GM18498 (cell line): ENCODE results near the gene ANKS1B.
"Not testable (repeated sequence)": the region's sequence is repeated elsewhere in the genome, so short reads cannot be mapped to it uniquely, and the experiment has no call there.

Source experiments
- ATAC-seq: cut with Tn5 transposase; IDR thresholded peaks from one replicate; pipeline ENCODE4 v1.9.1; 2021; ENCODE audit warnings: mild to moderate bottlenecking, moderate library complexity; ENCODE audit not compliant: unreplicated experiment

Gene ANKS1B

GRCh38 chr12:98980508-98980907 is 1004.2 kb downstream of the ANKS1B start:
- no peak for ATAC-seq

DNA sequence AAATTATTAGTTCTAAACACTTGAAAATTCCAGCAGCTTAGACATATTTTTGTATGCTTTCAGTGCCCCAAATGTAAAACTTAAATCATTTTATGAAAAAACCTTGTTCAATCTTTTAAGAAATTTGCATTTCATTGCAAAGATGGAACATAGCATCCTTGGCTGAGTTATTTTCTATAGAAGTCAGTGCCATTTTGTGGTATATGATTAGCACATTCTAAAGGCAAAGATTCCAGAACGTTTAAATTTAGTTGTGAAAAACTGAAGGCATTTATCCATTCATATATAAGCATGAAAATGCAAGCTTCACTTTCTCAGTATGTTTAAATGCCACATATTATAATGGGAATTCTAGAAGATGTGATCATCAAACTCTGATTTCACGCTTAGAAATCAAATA is 1007.5 kb downstream of the ANKS1B start:
- no peak for ATAC-seq

GRCh38 chr12:98974767-98975381 is 1009.9 kb downstream of the ANKS1B start:
- no peak for ATAC-seq

DNA sequence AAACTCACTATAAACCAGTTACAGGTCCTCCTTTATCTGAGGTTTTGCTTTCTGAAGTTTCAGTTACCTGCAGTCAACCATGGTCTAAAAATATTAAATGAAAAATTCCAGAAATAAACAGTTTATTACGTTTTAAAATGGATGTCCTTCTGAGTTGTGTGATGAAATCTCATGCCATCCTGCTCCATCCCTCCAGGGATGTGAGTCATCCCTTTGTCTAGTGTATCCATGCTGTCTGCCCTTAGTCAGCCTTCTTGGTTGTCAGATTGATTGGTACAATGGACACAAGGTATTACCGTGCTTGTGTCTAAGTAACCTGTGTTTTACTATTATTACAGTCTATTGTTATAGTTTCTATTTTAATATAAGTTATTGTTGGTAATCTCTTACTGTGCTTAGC is 1011.3 kb downstream of the ANKS1B start:
- ATAC-seq, result no peak

DNA sequence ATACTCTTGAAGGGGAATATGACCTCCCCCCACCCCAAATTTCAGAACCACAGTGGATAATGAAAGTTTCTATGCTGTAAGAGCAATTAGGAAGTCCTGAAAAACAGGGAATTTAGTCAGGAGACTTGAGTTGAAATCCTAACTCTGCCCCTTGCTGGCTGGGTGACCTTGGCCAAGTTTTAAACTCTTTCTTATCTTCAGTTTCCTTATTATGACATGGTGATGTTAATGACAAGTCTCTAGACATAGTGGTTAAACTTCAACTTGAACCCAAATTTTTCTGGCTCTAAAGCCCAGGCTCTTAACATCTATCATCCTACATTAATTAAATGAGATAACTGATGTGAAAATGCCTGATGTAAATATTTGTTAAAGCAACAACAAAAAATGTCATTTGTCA is 1013.8 kb downstream of the ANKS1B start:
- no peak for ATAC-seq

DNA sequence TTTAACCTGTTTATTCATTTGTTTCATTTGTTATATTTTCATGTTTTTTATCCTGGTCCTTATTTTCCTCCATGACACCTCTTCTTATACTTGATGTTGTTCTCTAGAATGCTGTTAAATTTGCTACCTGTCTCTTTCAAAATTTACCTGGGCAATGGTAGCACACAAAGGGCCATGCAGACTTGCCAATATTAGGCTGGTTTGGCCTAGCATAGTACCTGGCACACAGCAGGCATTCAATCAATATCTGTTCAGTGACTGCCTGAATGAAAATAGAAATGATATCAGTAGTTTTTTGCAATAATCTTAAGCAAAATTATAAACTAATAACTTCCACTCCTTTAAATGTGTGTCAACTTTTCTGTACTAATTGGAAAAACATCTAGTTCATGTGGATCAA is 1014.5 kb downstream of the ANKS1B start:
- ATAC-seq, result no peak

- ATAC-seq, result no peak
Measured at GRCh38 chr12:98968896-98969295, 1015.8 kb downstream of the ANKS1B start.

DNA sequence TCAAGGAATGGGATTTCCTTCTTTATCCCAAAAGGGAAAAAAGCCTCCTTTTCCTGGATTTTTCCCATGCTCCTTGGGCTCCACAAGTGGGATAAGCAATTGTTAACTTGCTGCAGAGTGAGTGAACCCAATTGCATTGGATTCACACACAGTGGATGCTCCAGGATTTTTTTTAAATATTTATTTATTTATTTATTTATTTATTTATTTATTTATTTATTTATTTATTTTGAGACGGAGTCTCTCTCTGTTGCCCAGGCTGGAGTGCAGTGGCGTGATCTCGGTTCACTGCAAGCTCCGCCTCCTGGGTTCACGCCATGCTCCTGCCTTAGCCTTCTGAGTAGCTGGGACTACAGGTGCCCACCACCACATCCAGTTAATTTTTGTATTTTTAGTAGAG is 1027.6 kb downstream of the ANKS1B start:
- not testable (repeated sequence) for ATAC-seq

- peak; percentile 96 for ATAC-seq
Measured at GRCh38 chr12:98955284-98955683, 1029.5 kb downstream of the ANKS1B start.

GRCh38 chr12:98954506-98954905 is 1030.2 kb downstream of the ANKS1B start:
- no peak for ATAC-seq

DNA sequence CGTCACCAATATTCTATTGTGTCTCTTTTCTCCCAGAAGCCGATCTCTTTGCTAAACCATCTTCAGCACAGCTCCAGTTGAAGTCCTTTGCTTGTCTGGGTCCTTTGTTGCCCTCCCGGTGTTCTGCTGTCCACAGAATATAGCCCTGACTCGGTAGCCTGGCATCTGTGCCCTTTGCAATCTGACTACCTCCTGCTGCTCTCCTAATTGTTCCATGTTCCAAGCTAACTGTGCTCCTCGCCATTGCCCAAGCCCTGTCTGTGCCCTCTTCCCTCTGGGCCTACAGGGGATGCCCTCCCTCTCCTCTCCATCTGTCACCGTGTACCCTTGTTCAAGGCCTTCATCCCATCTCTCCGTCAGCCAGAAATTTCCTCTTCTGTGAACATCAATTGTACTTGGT is 1033.3 kb downstream of the ANKS1B start:
- no peak for ATAC-seq

GRCh38 chr12:98948343-98948949 is 1036.3 kb downstream of the ANKS1B start:
- no peak for ATAC-seq

GRCh38 chr12:98945864-98946263 is 1038.9 kb downstream of the ANKS1B start:
- no peak for ATAC-seq

GRCh38 chr12:98939926-98940325 is 1044.8 kb downstream of the ANKS1B start:
- no peak for ATAC-seq

DNA sequence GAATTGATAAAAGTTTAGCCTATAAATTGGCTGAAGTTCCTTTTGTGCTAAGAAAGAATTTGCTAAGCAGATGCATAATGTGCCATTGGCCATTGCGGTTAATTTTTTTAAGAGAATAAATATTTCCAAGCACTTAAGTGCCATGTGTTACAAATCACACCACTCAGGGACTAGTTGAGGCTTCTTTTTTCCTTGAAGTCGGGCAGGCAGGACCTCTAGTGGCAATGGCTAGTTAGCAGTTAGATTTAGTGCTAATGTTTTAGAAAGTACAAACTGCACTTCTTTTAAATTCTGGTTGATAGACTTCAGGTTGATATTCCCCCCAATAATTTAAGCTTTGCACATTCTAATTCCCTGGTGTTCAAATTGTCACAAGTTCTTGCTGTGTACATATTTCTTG is 1045.4 kb downstream of the ANKS1B start:
- no peak for ATAC-seq

- no peak for ATAC-seq
Measured at GRCh38 chr12:98935847-98936246, 1048.9 kb downstream of the ANKS1B start.

GRCh38 chr12:98922871-98923270 is 1061.9 kb downstream of the ANKS1B start:
- ATAC-seq, result no peak

GRCh38 chr12:98918176-98918863 is 1066.4 kb downstream of the ANKS1B start:
- no peak for ATAC-seq

- ATAC-seq, result no peak
Measured at GRCh38 chr12:98916106-98916505, 1068.6 kb downstream of the ANKS1B start.

DNA sequence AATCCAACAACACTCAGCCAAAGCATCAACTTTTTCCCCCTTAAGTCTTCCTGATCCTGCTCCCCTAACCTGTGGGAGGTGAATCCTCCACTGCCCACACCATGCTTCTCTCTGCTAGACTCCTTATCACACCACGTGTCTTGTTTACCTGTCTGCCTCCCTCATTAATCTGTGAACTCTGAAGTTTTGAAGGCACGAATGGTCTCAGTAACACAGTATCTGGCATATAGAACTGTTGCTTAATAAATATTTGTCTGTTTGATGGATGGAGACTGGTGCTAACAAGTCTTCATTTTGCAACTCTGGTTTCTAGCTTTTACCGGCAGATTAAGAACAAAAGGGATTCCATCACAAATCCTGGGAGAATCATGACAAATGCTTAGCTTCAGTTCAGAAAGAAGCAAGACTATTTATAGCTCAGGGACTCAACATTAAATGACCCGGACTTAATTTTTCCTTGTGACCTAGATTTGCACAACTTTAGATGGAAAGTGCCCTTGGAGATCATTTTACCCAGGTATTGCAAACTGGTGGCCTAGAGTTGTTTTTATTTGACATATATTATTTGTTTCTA is 1072.2 kb downstream of the ANKS1B start:
- ATAC-seq, result no peak

DNA sequence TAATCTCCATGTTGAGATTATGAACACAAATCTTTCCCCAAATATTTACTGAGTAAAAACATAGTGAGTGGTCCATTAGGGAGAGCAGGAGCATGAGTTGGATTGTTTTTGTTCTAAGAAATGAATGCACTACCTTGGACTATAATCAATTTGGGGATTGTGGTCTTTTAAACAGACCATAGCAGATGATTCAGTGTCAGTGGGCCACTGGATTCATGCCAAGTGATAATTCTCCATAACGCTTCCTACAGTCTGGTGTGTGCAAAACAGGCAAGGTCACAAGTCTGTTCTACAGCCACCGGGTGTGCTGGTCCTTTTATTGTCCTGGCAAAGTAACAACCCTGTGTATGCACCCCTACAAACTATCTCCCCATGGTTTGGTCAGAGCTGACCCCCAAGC is 1073.3 kb downstream of the ANKS1B start:
- no peak for ATAC-seq

- no peak for ATAC-seq
Measured at GRCh38 chr12:98909746-98910145, 1075.0 kb downstream of the ANKS1B start.
